ENCODE measurements around the gene COX8A.

The COX8A gene

GRCh38 chr11:63979426-63979825 lies 5.0 kb downstream of the COX8A start:
- Histone ChIP-seq H3F3A (ENCODE audit: insufficient read depth, low read length) (no peaks in the 10 kb centered on the region), H3K4me3 (ENCODE audit: low read depth, low read length, poor library complexity, severe bottlenecking) (no peak overlapping the region), H2AFZ (ENCODE audit: low read length) (no peak overlapping the region), H3K4me1 (ENCODE audit: insufficient read depth, low read length, severe bottlenecking) (peaks cover 32% of the 10 kb centered on the region), H3K79me2 (ENCODE audit: insufficient read depth, low read length) (peaks cover 11% of the 10 kb centered on the region; the same call in 1 of the 2 replicates), H3K27ac (ENCODE audit: low read depth, low read length, poor library complexity, severe bottlenecking) (no peak overlapping the region), H4K20me1 (ENCODE audit: insufficient read depth, low read length) (no peaks in the 10 kb centered on the region), H3K9me2 (ENCODE audit: low read depth, low read length) (no peaks in the 10 kb centered on the region), H3K9ac (ENCODE audit: low read length) (no peak overlapping the region), H3K27me3 (ENCODE audit: insufficient read depth, low read length) (no peaks in the 10 kb centered on the region), H3K36me3 (ENCODE audit: insufficient read depth, low read length) (peaks cover 3% of the 10 kb centered on the region; the same call in 1 of the 2 replicates), H3K9me3 (ENCODE audit: low read length) (no peaks in the 10 kb centered on the region), H3K4me2 (ENCODE audit: low read length) (no peak overlapping the region)
- TF ChIP-seq CTCF (IDR thresholded peaks at IDR 0.05; ENCODE audit: low read length) (no peak), EZH2 (IDR thresholded peaks at IDR 0.05; ENCODE audit: borderline replicate concordance, low read length) (no peak)

GRCh38 chr11:63985812-63986155 lies 11.4 kb downstream of the COX8A start:
- Histone ChIP-seq H3K4me3 (ENCODE audit: low read depth, low read length, poor library complexity, severe bottlenecking) (peak overlapping the region; percentile 97), H2AFZ (ENCODE audit: low read length) (peak overlapping the region; percentile 5; the same call in 1 of the 2 replicates), H3K4me2 (ENCODE audit: low read length) (peak overlapping the region; percentile 93), H3K9me3 (ENCODE audit: low read length) (no peaks in the 10 kb centered on the region), H4K20me1 (ENCODE audit: insufficient read depth, low read length) (no peaks in the 10 kb centered on the region), H3K9ac (ENCODE audit: low read length) (peak overlapping the region; percentile 98), H3K79me2 (ENCODE audit: insufficient read depth, low read length) (0 out of 2 replicates have a peak, but pooled peaks cover 10% of the 10 kb centered on the region), H3K27me3 (ENCODE audit: insufficient read depth, low read length) (no peaks in the 10 kb centered on the region), H3K4me1 (ENCODE audit: insufficient read depth, low read length, severe bottlenecking) (peaks cover 38% of the 10 kb centered on the region), H3K27ac (ENCODE audit: low read depth, low read length, poor library complexity, severe bottlenecking) (peak overlapping the region; percentile 61), H3K36me3 (ENCODE audit: insufficient read depth, low read length) (peaks cover 23% of the 10 kb centered on the region), H3K9me2 (ENCODE audit: low read depth, low read length) (no peaks in the 10 kb centered on the region), H3F3A (ENCODE audit: insufficient read depth, low read length) (no peaks in the 10 kb centered on the region)
- no peak for TF ChIP-seq CTCF (IDR thresholded peaks at IDR 0.05; ENCODE audit: low read length)
- TF ChIP-seq EZH2 (IDR thresholded peaks at IDR 0.05; ENCODE audit: borderline replicate concordance, low read length) = no peak

- Histone ChIP-seq H3K4me2 (ENCODE audit: low read length) (peak within 1 kb of the TSS; percentile 93), H3K27ac (ENCODE audit: low read depth, low read length, poor library complexity, severe bottlenecking) (peak within 1 kb of the TSS; percentile 61), H3K79me2 (ENCODE audit: insufficient read depth, low read length) (0 out of 2 replicates have a peak, but pooled peaks cover 10% of the 10 kb centered on the region), H3K4me1 (ENCODE audit: insufficient read depth, low read length, severe bottlenecking) (peaks cover 37% of the 10 kb centered on the region), H3F3A (ENCODE audit: insufficient read depth, low read length) (no peaks in the 10 kb centered on the region), H3K9me2 (ENCODE audit: low read depth, low read length) (no peaks in the 10 kb centered on the region), H3K9me3 (ENCODE audit: low read length) (no peaks in the 10 kb centered on the region), H4K20me1 (ENCODE audit: insufficient read depth, low read length) (no peaks in the 10 kb centered on the region), H3K9ac (ENCODE audit: low read length) (peak within 1 kb of the TSS; percentile 98), H2AFZ (ENCODE audit: low read length) (peak within 1 kb of the TSS; percentile 5; the same call in 1 of the 2 replicates), H3K4me3 (ENCODE audit: low read depth, low read length, poor library complexity, severe bottlenecking) (peak within 1 kb of the TSS; percentile 97), H3K36me3 (ENCODE audit: insufficient read depth, low read length) (peaks cover 28% of the 10 kb centered on the region), H3K27me3 (ENCODE audit: insufficient read depth, low read length) (no peaks in the 10 kb centered on the region)
- TF ChIP-seq EZH2 (IDR thresholded peaks at IDR 0.05; ENCODE audit: borderline replicate concordance, low read length) (no peak), CTCF (IDR thresholded peaks at IDR 0.05; ENCODE audit: low read length) (no peak)
Measured at GRCh38 chr11:63986156-63986931, 11.9 kb downstream of the COX8A start, which contains the start of gene OTUB1. OTUB1 (plus strand) TSS chr11:63986438; CDS start chr11:63986457, 19 bp downstream.

Measured in OCI-LY1 (cell line).